WTC11 (cell line): Measurements from ENCODE around the gene BTC.

Experiments used
- CREM ChIP-seq: sonication (generic); formaldehyde crosslinking; IDR thresholded peaks from 2 replicates; pipeline ENCODE4 v1.8.1; 2022; ENCODE audit warnings: mild to moderate bottlenecking, missing genetic modification reagents, moderate library complexity
- MYBL2 ChIP-seq: sonication (generic); formaldehyde crosslinking; IDR thresholded peaks from 2 replicates; pipeline ENCODE4 v1.8.1; 2023; ENCODE audit warnings: mild to moderate bottlenecking, moderate library complexity, missing genetic modification reagents
- SOX15 ChIP-seq: fragments of 250-450 bp; sonication (Bioruptor Pico); IDR thresholded peaks from 2 replicates; pipeline ENCODE4 v1.9.0; 2021; ENCODE audit warnings: mild to moderate bottlenecking
- ZNF219 ChIP-seq: sonication (generic); formaldehyde crosslinking; IDR thresholded peaks from 2 replicates; pipeline ENCODE4 v1.8.0; 2023; ENCODE audit warnings: missing genetic modification reagents, mild to moderate bottlenecking, borderline replicate concordance
- ZNF232 ChIP-seq: sonication (generic); formaldehyde crosslinking; IDR thresholded peaks from 2 replicates; pipeline ENCODE4 v1.8.0; 2022; ENCODE audit warnings: mild to moderate bottlenecking, missing genetic modification reagents
- ZNF416 ChIP-seq: fragments of 250-450 bp; sonication (Bioruptor Pico); IDR thresholded peaks from 2 replicates; pipeline ENCODE4 v1.9.0; 2021; ENCODE audit warnings: mild to moderate bottlenecking, inconsistent platforms
- TF ChIP-seq, protein P1 (sequence below): fragments of 200-600 bp; IDR thresholded peaks from 2 replicates; pipeline ENCODE4 v1.8.0; 2022; ENCODE audit warnings: antibody characterized with exemption
- TF ChIP-seq, protein P2 (sequence below): sonication (generic); formaldehyde crosslinking; IDR thresholded peaks from 2 replicates; pipeline ENCODE4 v1.8.0; 2022; ENCODE audit warnings: mild to moderate bottlenecking, missing genetic modification reagents
- TF ChIP-seq, protein P3 (sequence below): fragments of 250-450 bp; sonication (Bioruptor Pico); IDR thresholded peaks from 2 replicates; pipeline ENCODE4 v1.8.0; 2021; ENCODE audit warnings: mild to moderate bottlenecking
- TF ChIP-seq, protein P4 (sequence below): sonication (generic); formaldehyde crosslinking; IDR thresholded peaks from 2 replicates; pipeline ENCODE4 v1.8.1; 2023; ENCODE audit warnings: mild to moderate bottlenecking, missing genetic modification reagents, moderate library complexity
- TF ChIP-seq, protein P5 (sequence below): sonication (generic); formaldehyde crosslinking; IDR thresholded peaks from 2 replicates; pipeline ENCODE4 v1.8.0; 2022; ENCODE audit warnings: mild to moderate bottlenecking, missing genetic modification reagents
- TF ChIP-seq, protein P6 (sequence below): sonication (generic); formaldehyde crosslinking; IDR thresholded peaks from 2 replicates; pipeline ENCODE4 v1.8.1; 2023; ENCODE audit warnings: mild to moderate bottlenecking, missing genetic modification reagents

DNA sequence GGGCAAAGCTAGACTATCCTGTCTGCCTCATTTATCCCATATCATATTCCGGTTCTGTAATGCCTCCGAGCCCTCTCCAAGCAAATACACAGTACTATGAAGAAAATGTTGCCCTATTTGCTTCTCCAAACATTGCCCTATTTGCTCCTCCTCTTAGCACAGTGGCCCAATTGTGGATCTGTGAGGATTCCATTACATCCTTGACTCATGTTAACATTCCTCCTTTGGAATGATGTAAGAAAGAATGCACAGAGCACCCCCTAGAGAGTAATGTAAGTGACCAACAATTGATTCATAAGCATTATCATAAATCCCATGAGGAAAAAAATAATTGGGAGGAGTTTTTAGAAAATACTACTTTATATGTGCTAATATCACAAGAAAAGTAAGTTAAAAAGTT, 11.3 kb upstream of the BTC start:
- TF ChIP-seq, protein P1, sequence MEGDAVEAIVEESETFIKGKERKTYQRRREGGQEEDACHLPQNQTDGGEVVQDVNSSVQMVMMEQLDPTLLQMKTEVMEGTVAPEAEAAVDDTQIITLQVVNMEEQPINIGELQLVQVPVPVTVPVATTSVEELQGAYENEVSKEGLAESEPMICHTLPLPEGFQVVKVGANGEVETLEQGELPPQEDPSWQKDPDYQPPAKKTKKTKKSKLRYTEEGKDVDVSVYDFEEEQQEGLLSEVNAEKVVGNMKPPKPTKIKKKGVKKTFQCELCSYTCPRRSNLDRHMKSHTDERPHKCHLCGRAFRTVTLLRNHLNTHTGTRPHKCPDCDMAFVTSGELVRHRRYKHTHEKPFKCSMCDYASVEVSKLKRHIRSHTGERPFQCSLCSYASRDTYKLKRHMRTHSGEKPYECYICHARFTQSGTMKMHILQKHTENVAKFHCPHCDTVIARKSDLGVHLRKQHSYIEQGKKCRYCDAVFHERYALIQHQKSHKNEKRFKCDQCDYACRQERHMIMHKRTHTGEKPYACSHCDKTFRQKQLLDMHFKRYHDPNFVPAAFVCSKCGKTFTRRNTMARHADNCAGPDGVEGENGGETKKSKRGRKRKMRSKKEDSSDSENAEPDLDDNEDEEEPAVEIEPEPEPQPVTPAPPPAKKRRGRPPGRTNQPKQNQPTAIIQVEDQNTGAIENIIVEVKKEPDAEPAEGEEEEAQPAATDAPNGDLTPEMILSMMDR: no peak
- TF ChIP-seq, protein P2, sequence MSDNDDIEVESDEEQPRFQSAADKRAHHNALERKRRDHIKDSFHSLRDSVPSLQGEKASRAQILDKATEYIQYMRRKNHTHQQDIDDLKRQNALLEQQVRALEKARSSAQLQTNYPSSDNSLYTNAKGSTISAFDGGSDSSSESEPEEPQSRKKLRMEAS (CRISPR knock-in tag): no peak
- no peak for TF ChIP-seq ZNF232
- TF ChIP-seq ZNF219 (CRISPR knock-in tag): no peak
- TF ChIP-seq, protein P3, sequence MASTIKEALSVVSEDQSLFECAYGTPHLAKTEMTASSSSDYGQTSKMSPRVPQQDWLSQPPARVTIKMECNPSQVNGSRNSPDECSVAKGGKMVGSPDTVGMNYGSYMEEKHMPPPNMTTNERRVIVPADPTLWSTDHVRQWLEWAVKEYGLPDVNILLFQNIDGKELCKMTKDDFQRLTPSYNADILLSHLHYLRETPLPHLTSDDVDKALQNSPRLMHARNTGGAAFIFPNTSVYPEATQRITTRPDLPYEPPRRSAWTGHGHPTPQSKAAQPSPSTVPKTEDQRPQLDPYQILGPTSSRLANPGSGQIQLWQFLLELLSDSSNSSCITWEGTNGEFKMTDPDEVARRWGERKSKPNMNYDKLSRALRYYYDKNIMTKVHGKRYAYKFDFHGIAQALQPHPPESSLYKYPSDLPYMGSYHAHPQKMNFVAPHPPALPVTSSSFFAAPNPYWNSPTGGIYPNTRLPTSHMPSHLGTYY: no peak
- TF ChIP-seq MYBL2 (CRISPR knock-in tag): no peak
- TF ChIP-seq, protein P4, sequence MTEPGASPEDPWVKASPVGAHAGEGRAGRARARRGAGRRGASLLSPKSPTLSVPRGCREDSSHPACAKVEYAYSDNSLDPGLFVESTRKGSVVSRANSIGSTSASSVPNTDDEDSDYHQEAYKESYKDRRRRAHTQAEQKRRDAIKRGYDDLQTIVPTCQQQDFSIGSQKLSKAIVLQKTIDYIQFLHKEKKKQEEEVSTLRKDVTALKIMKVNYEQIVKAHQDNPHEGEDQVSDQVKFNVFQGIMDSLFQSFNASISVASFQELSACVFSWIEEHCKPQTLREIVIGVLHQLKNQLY (CRISPR knock-in tag): no peak
- TF ChIP-seq ZNF416 (CRISPR knock-in tag): no peak
- TF ChIP-seq, protein P5, sequence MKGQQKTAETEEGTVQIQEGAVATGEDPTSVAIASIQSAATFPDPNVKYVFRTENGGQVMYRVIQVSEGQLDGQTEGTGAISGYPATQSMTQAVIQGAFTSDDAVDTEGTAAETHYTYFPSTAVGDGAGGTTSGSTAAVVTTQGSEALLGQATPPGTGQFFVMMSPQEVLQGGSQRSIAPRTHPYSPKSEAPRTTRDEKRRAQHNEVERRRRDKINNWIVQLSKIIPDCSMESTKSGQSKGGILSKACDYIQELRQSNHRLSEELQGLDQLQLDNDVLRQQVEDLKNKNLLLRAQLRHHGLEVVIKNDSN: no peak
- TF ChIP-seq, protein P6, sequence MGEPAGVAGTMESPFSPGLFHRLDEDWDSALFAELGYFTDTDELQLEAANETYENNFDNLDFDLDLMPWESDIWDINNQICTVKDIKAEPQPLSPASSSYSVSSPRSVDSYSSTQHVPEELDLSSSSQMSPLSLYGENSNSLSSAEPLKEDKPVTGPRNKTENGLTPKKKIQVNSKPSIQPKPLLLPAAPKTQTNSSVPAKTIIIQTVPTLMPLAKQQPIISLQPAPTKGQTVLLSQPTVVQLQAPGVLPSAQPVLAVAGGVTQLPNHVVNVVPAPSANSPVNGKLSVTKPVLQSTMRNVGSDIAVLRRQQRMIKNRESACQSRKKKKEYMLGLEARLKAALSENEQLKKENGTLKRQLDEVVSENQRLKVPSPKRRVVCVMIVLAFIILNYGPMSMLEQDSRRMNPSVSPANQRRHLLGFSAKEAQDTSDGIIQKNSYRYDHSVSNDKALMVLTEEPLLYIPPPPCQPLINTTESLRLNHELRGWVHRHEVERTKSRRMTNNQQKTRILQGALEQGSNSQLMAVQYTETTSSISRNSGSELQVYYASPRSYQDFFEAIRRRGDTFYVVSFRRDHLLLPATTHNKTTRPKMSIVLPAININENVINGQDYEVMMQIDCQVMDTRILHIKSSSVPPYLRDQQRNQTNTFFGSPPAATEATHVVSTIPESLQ: no peak
- TF ChIP-seq CREM (CRISPR knock-in tag): no peak
- no peak for TF ChIP-seq SOX15
